GM12878 (cell line): ENCODE measurements around the gene CTIF. TPM values are rescaled to one million over a fixed set of nuclear protein-coding genes. Genes with fewer than 3 reads are reported as not detected.
A peak's percentile ranks its signal among the peaks of the same experiment; 100 is the strongest.

Experiments used
- ATAC-seq: fragments of 200-7000 bp; cut with Tn5 transposase; 3 replicates; pipeline ENCODE4 v1.9.1; 2020; ENCODE audit warnings: mild to moderate bottlenecking, moderate library complexity
- BruUV-seq: library from RNA; stranded (reverse); fragments of 400-500 nt; replicated peaks from 2 replicates; lab custom pipeline; 2021; lab: Mats Ljungman, UMichigan
- CTCF ChIA-PET: fragments of 300-600 bp; sonication (Branson Sonifier 250); formaldehyde crosslinking; extraction: SDS; loops from one replicate; lab custom pipeline; 2021; ENCODE audit warnings: inconsistent platforms; lab: Yijun Ruan, JAX
- POLR2A ChIA-PET: fragments of 350-600 bp; formaldehyde crosslinking; extraction: SDS; loops from one replicate; lab custom pipeline; 2021; ENCODE audit warnings: inconsistent platforms; lab: Charles Lee
- RAD21 ChIA-PET: fragments of 300-600 bp; sonication (Branson Sonifier 250); formaldehyde crosslinking; loops from one replicate; lab custom pipeline; 2023; ENCODE audit warnings: antibody characterized with exemption; ENCODE audit not compliant: unreplicated experiment; lab: Charles Lee
- SMC1A ChIA-PET: fragments of 300-600 bp; sonication (Branson Sonifier 250); formaldehyde crosslinking; loops from one replicate; lab custom pipeline; 2023; ENCODE audit not compliant: unreplicated experiment, uncharacterized antibody; lab: Charles Lee
- DNase-seq: peaks from one replicate; pipeline ENCODE4 v3.0.0-alpha.2; 2011; ENCODE audit warnings: low read depth, low spot score
- FAIRE-seq: peaks from 3 replicates; lab custom pipeline; 2011; peaks lifted over from hg19 to GRCh38; lab: Jason Lieb, UNC
- H2AFZ ChIP-seq: 2 replicates; pipeline ENCODE4 v1.6.0; 2011; ENCODE audit warnings: low read depth, low read length, control low read depth; ENCODE audit not compliant: control insufficient read depth
- H3K27ac ChIP-seq: 2 replicates; pipeline ENCODE4 v1.5.1; 2011; ENCODE audit warnings: control low read depth; ENCODE audit not compliant: control insufficient read depth, insufficient read depth
- H3K27me3 ChIP-seq, 2 experiments: replicated peaks in 1 of 2; 2 replicates each; pipeline versions ENCODE4 v1.6.0 to v1.6.1; 2011; ENCODE audit warnings: low read length in 1 of 2; ENCODE audit not compliant: control insufficient read depth in 2 of 2, insufficient read depth in 2 of 2
- H3K36me3 ChIP-seq, 2 experiments: 2 replicates each; pipeline ENCODE4 v1.5.1; 2011; ENCODE audit warnings: low read length in 1 of 2; ENCODE audit not compliant: control insufficient read depth in 2 of 2, insufficient read depth in 2 of 2
- H3K4me1 ChIP-seq: 2 replicates; pipeline ENCODE4 v1.6.1; 2011; ENCODE audit warnings: mild to moderate bottlenecking, low read length, moderate library complexity, mixed read lengths; ENCODE audit not compliant: control insufficient read depth, insufficient read depth
- H3K4me2 ChIP-seq: 2 replicates; pipeline ENCODE4 v1.6.0; 2011; ENCODE audit warnings: control low read depth; ENCODE audit not compliant: control insufficient read depth, insufficient read depth
- H3K4me3 ChIP-seq: fragments of 200-600 bp; sonication (generic); 2 replicates; pipeline ENCODE4 v1.5.1; 2016
- H3K79me2 ChIP-seq: 2 replicates; pipeline ENCODE4 v1.6.0; 2011; ENCODE audit warnings: low read length; ENCODE audit not compliant: control insufficient read depth, insufficient read depth
- H3K9ac ChIP-seq: 2 replicates; pipeline ENCODE4 v1.8.0; 2011; ENCODE audit warnings: low read length, control low read depth, mixed read lengths; ENCODE audit not compliant: control insufficient read depth, insufficient read depth
- H3K9me3 ChIP-seq: replicated peaks from 3 replicates; pipeline ENCODE4 v1.5.1; 2011; ENCODE audit warnings: mild to moderate bottlenecking, low read length; ENCODE audit not compliant: control insufficient read depth, insufficient read depth
- H4K20me1 ChIP-seq: 2 replicates; pipeline ENCODE4 v1.6.0; 2011; ENCODE audit not compliant: control insufficient read depth, insufficient read depth
- BHLHE40 ChIP-seq, 2 experiments: fragments of 450-650 bp in 1 of 2; IDR thresholded peaks; 2 replicates each; pipeline ENCODE4 v1.6.1; 2011 to 2017; ENCODE audit warnings: low read depth in 2 of 2, borderline replicate concordance in 1 of 2, improper control_type of control experiment in 1 of 2, low read length in 1 of 2, mild to moderate bottlenecking in 1 of 2
- HCFC1 ChIP-seq: fragments of 150-350 bp; IDR thresholded peaks from 2 replicates; pipeline ENCODE4 v1.6.1; 2014; ENCODE audit warnings: low read length
- MLLT1 ChIP-seq: fragments of 450-650 bp; IDR thresholded peaks from 2 replicates; pipeline ENCODE4 v1.6.1; 2016; ENCODE audit warnings: mild to moderate bottlenecking
- NR2F1 ChIP-seq: fragments of 450-650 bp; conservative IDR thresholded peaks from 2 replicates; pipeline ENCODE4 v1.6.1; 2017; ENCODE audit warnings: mild to moderate bottlenecking
- PRDM15 ChIP-seq: fragments of 450-650 bp; formaldehyde crosslinking; IDR thresholded peaks from 2 replicates; pipeline ENCODE4 v1.4.0; 2020; ENCODE audit warnings: mild to moderate bottlenecking, moderate library complexity
- RELB ChIP-seq: fragments of 450-650 bp; IDR thresholded peaks from 2 replicates; pipeline ENCODE4 v1.6.1; 2017; ENCODE audit warnings: low read depth, mild to moderate bottlenecking, moderate library complexity
- RUNX3 ChIP-seq: IDR thresholded peaks from 2 replicates; pipeline ENCODE4 v1.6.1; 2012; ENCODE audit warnings: low read length, inconsistent platforms
- SMC3 ChIP-seq: IDR thresholded peaks from 2 replicates; pipeline ENCODE4 v1.6.1; 2011; ENCODE audit warnings: low read length, improper control_type of control experiment, borderline replicate concordance
- SREBF1 ChIP-seq: IDR thresholded peaks from 2 replicates; pipeline ENCODE4 v1.6.1; 2012; ENCODE audit warnings: mild to moderate bottlenecking, low read length
- STAT3 ChIP-seq: IDR thresholded peaks from 2 replicates; pipeline ENCODE4 v1.6.1; 2011; ENCODE audit warnings: low read depth, low read length, improper control_type of control experiment
- SUPT20H ChIP-seq: IDR thresholded peaks from 2 replicates; pipeline ENCODE4 v1.6.1; 2011; ENCODE audit warnings: low read depth, mild to moderate bottlenecking, low read length, moderate library complexity, borderline replicate concordance; ENCODE audit not compliant: control insufficient read depth
- ZNF24 ChIP-seq: fragments of 450-650 bp; IDR thresholded peaks from 2 replicates; pipeline ENCODE4 v1.6.1; 2017; ENCODE audit warnings: antibody characterized with exemption, mild to moderate bottlenecking
- WGBS: methylation state at CpG from one replicate; pipeline ENCODE4 v1.1.6; 2016; ENCODE audit warnings: low lambda C conversion rate; ENCODE audit not compliant: insufficient replicate concordance, insufficient coverage; ENCODE audit errors: missing lambda C conversion rate; 5-methylcytosine and 5-hydroxymethylcytosine counted together
- in situ Hi-C: fragments of 300-500 bp; cut with MboI; formaldehyde crosslinking; loops from 9 replicates; pipeline ENCODE4 v1.14.3; 2018; ENCODE audit warnings: mixed read lengths
- intact Hi-C: fragments of 100-400 bp; cut with micrococcal nuclease; formaldehyde crosslinking; loops from one replicate; pipeline ENCODE4 v1.14.2; 2022; ENCODE audit not compliant: unreplicated experiment
- polyA plus RNA-seq, 11 experiments: library from polyadenylated mRNA; depleted of rRNA in 4 of 11; unstranded in 6 of 11; stranded (reverse) in 5 of 11; fragments of >200 nt; fragmentation: Nextera tagmentation in 4 of 11; fragmentation: Illumina TruSeq in 1 of 11; extraction: Ambion mirVana in 4 of 11; extraction: Trizol in 1 of 11; gene quantifications; 1 replicate in 1 of 11; 2 replicates in 10 of 11; pipeline versions ENCODE4 v1.2.1 to v1.2.3, GENCODE V29; 2011 to 2016; ENCODE audit warnings: inconsistent platforms in 2 of 11, missing spikeins in 2 of 11, low read depth in 1 of 11
- total RNA-seq, 4 experiments: library from RNA; depleted of rRNA in 3 of 4; stranded (reverse); fragments of >200 nt in 3 of 4; fragmentation: Illumina TruSeq in 1 of 4; extraction: Trizol in 1 of 4; gene quantifications; 2 replicates each; pipeline versions ENCODE4 v1.2.1 to v1.2.3, GENCODE V29; 2013 to 2021
- TF ChIP-seq, protein P1 (sequence below): fragments of 450-650 bp; IDR thresholded peaks from 2 replicates; pipeline ENCODE4 v1.6.1; 2017; ENCODE audit warnings: borderline replicate concordance

CTIF gene
- total and polyA plus RNA-seq, 10 of the 15 experiments (the other 5 are each of a cell fraction or from before 2014, with no cell fraction given) = 0.06 to 11.6 (median 2.5) TPM

DNA sequence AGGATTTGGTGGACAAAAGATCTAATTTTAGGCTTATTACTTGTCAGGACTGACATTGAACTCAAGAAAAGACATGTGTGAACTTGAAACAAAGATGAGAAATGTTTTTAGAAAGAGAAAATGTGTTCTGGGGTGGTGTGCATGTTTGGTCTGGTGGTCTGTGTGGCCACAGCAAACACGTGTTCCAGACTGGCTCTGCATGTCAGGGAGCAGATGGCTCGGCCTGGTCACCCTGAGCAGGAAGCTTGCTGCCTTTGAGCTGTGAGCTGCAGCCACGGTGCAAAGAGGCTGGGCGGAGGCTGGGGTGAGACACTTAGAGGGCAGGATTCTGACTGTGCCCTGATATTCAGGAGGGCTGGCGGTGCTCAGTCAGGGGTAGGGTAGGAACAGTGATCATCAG is 186.1 kb downstream of the CTIF start (continued):
- TF ChIP-seq, protein P1, sequence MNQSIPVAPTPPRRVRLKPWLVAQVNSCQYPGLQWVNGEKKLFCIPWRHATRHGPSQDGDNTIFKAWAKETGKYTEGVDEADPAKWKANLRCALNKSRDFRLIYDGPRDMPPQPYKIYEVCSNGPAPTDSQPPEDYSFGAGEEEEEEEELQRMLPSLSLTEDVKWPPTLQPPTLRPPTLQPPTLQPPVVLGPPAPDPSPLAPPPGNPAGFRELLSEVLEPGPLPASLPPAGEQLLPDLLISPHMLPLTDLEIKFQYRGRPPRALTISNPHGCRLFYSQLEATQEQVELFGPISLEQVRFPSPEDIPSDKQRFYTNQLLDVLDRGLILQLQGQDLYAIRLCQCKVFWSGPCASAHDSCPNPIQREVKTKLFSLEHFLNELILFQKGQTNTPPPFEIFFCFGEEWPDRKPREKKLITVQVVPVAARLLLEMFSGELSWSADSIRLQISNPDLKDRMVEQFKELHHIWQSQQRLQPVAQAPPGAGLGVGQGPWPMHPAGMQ = no peak
- no peak for TF ChIP-seq RELB
- no peak for TF ChIP-seq NR2F1
- peak; percentile 68 for TF ChIP-seq RUNX3
- no peak for TF ChIP-seq SUPT20H

GRCh38 chr18:48725562-48725961 is 186.7 kb downstream of the CTIF start:
- RAD21 ChIA-PET = no interaction called here
- H3K9ac ChIP-seq = no peak overlapping the region
- POLR2A ChIA-PET = no interaction called here
- no peaks in the 10 kb centered on the region for H4K20me1 ChIP-seq
- in situ Hi-C loops (no loop called here), intact Hi-C loops (loop anchor here (2.0 kb wide), 1 partner anchor 29 kb away; no protein-coding TSS in a partner anchor)
- H3K79me2 ChIP-seq = no peaks in the 10 kb centered on the region
- no peak for TF ChIP-seq MLLT1
- no peak for TF ChIP-seq STAT3
- no peak for TF ChIP-seq BHLHE40 (IDR thresholded peaks at IDR 0.05; ENCODE audit: borderline replicate concordance in 1 of 2, low read depth in 2 of 2, low read length in 1 of 2)
- TF ChIP-seq SREBF1 = no peak
- no peak for TF ChIP-seq ZNF24
- no peak for TF ChIP-seq HCFC1
- TF ChIP-seq SMC3 = no peak
- no peak for TF ChIP-seq PRDM15 (CRISPR knock-in tag)
- no peaks in the 10 kb centered on the region for H3K36me3 ChIP-seq
- H2AFZ ChIP-seq = no peak overlapping the region
- DNase-seq = no peak
- no peaks in the 10 kb centered on the region for H3K27me3 ChIP-seq
- BruUV-seq = no TSS peak
- no peak overlapping the region for H3K4me2 ChIP-seq
- 60% methylated on average over 3 of the region's 3 CpGs for WGBS
- peaks cover 15% of the 10 kb centered on the region; the same call in 2 of the 3 replicates for H3K9me3 ChIP-seq
- no peak overlapping the region for H3K4me3 ChIP-seq
- SMC1A ChIA-PET = interaction anchor here (1.0 to 5.2 kb wide), 2 partner anchors 11 to 30 kb away, joined by 4 to 32 read pairs; no protein-coding TSS in a partner anchor
- no peak for ATAC-seq
- FAIRE-seq = no peak
- H3K27ac ChIP-seq = peak overlapping the region; percentile 11; the same call in 1 of the 2 replicates
- H3K4me1 ChIP-seq = peaks cover 30% of the 10 kb centered on the region
- CTCF ChIA-PET = no interaction called here
